Measurements from ENCODE around the gene CDH13.

CDH13 gene

DNA sequence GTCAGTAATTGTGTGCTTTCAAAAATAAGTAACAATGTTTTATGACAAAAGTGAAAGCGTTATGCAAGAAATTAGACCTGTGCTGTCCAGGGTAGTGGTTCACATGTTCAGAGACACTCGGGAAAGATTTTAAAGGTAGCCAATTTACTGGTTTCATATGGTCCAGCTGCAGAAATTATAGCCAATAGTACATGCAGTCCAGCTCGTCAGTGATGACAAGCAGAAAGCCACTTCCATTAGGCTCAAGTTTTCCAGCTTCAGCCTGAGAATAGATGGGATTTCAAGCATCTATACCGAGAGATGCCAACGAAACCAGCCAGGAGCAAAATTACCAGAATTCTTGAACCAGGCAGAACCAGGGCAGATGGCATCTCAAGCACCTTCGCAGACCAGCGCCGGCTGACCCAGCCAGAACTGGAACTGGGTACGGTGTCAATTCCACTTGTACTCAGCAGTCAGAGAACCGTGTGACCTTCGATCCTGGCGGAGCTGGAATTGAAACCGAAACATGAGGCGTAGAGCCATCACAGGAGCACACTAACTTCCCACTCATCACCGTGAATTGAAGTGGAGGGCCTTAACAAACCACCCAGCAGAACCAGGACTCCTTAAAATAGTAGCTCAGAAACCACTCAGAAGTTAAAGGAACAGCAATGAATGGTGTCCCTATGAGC lies 973.2 kb downstream of the CDH13 start:
- peak in 1 of 3 experiments; percentile 10 for DNase-seq

- no peak for DNase-seq
Measured at GRCh38 chr16:83602761-83603722, 976.3 kb downstream of the CDH13 start.

DNA sequence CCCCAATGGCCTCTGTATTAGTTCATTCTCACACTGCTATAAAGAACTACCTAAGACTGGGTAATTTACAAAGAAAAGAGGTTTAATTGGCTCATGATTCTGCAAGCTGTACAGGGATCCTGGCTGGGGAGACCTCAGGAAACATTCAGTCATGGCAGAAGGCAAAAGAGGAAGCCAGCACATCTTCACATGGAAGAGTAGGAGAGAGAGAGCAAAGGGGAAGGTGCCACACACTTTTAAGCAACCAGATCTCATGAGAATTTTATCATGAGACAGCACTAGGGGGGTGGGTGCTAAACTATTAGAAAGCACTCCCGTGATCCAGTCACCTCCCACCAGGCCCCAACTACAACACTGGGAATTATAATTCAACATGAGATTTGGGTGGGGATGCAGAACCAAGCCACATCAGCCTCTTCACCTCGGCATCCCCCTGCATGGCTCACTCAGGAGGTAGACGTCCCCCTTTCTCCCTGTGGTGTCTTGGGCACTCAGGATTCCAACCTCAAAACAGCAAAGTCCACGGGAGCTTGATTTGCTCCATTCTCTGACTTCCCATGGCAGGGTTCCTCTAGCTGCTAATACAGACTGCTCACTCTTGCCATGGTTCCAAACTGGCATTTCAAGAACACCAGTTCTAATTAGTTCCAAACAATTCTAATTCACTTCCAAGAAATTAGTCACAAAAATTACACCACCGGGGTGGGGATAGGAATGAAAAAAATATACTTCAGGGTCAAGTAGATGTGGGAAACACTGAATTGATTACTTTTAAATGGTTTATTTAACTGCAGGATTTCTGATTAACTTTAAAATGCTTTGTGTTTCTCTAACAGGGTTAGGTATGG lies 977.2 kb downstream of the CDH13 start:
- DNase-seq = no peak

- peak in 1 of 3 experiments; percentile 4 for DNase-seq
Measured at GRCh38 chr16:83606486-83607030, 979.8 kb downstream of the CDH13 start.

DNA sequence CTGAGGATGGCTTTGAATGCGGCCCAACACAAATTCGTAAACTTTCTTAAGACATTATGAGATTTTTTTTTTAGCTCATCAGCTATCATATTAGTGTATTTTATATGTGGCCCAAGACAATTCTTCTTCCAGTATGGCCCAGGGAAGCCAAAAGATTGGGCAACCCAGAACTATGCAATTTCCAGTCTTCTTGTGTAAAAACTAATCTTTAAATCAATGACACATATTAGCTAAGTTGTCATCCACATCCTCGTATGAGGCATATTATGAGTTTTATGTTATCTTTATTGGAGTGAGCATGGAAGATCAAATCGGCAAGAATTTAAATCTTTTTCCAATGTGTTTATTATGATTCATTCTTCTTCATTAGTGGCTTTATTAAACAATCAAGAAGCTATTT lies 982.4 kb downstream of the CDH13 start:
- no peak for DNase-seq

- DNase-seq = no peak
Measured at GRCh38 chr16:83615141-83615952, 988.6 kb downstream of the CDH13 start.

DNA sequence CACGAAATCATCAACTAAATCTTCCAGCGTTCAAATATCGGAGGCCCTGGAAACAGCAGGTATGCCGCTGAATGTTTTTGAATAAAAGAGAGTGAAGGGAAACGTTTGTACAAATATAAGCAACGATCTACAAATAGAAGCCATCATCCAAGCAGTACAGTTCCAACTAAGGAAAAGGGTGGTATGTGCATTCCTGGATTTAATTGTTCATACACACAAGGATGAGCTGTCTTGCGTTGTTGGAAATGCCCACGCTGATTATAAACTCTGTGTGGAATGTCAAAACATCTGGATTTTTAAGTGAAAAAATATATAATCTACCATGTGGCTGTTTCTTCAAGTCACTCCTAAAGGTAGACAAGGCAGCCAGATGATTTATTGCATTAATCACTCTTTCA lies 989.2 kb downstream of the CDH13 start:
- DNase-seq = no peak

GRCh38 chr16:83619381-83620150 lies 992.8 kb downstream of the CDH13 start:
- DNase-seq = no peak

- DNase-seq = no peak
Measured at GRCh38 chr16:83622010-83622409, 995.2 kb downstream of the CDH13 start.

DNA sequence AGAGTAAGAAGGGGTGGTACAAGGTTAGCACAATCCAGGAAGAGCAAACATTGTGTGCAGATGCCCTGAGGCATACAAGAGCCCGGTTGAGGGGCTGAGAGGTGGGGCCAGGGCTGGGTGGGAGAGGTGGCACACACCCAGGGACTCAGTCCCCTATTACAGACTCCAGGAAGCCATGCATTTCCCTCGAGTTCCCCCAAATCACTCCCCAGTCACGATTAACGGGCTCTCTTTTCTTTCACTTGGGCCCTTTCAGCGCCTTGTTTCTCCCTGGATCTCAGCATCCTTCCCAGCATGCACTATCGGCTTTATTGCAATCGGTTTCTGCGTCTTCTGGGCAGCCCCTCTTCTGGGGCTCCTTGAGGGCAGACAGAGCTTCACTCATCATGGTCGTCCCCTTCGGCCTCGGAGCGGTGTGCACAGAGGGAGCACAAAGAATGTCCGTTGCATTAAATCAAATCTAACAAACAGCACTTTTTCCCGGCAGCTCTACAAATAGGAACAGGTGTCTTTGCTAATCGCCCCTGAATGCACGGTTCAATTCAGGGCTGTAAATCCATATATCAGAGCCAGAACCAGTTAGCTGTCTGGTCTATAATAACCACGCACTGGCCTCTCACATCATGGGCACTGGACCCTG lies 996.4 kb downstream of the CDH13 start:
- peak in 1 of 3 experiments; percentile 18 for DNase-seq

DNA sequence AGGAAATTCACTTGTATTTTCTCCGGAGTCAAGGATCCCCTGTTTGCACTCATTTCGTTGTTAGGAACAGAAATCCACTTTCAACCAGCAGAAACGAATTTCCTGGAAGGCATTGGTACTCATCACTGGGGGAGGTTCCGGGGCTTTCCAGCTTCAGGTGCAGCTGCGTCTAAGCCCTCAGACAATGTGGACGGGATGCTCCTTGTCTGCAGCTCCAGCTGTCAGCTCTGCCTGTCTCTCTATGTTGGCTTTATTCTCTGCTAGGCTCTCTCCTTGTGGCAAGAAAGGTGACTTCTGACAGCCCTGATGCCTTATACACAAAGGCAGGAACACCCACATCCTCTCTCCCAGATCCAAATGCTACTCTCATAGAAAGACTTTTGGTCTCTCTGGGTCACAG lies 997.1 kb downstream of the CDH13 start:
- peak in 1 of 3 experiments; percentile 6 for DNase-seq

DNA sequence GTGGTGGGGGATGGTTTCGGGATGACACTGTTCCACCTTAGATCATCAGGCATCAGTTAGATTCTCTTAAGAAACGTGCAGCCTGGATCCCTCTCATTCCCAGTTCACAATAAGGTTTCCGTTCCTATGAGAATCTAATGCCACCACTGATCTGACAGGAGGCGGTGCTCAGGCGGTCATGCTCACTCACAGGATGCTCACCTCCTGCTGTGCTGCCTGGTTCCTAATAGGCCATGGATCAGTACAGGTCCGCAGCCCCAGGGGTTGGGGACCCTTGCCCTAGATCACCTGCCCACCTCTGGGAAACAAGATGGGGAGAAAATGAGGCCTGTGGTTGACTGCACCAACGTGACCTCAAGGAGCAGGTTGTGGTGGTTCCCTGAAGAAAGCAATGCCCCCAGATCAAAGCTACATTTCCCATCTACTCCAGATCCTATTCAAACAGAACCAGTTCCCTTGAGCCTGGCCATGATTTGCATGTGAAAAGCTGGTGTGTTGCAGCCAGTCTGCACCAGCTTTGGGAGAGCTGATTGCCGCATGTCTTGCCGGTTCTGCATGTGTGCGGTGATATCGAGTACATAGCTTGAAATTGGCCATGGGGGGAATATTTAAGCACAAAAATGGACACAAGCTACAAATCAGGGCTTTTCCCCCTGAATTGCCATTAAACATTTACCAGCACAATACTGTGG lies 997.8 kb downstream of the CDH13 start:
- DNase-seq = no peak

- DNase-seq = no peak
Measured at GRCh38 chr16:83626204-83626603, 999.4 kb downstream of the CDH13 start.

GRCh38 chr16:83626676-83627075 lies 999.9 kb downstream of the CDH13 start:
- DNase-seq = no peak

- no peak for DNase-seq
Measured at GRCh38 chr16:83627996-83628395, 1001.2 kb downstream of the CDH13 start.

GRCh38 chr16:83629426-83629825 lies 1002.7 kb downstream of the CDH13 start:
- no peak for DNase-seq

- DNase-seq = no peak
Measured at GRCh38 chr16:83629836-83630235, 1003.1 kb downstream of the CDH13 start.

GRCh38 chr16:83630979-83631378 lies 1004.2 kb downstream of the CDH13 start:
- no peak for DNase-seq

- DNase-seq = no peak
Measured at GRCh38 chr16:83633286-83633685, 1006.5 kb downstream of the CDH13 start.

GRCh38 chr16:83648347-83648746 lies 1021.6 kb downstream of the CDH13 start:
- no peak for DNase-seq

All from NCI-H1417 (cell line).